ENCODE results near the gene SLIT1. TPM values are rescaled to one million over a fixed set of nuclear protein-coding genes. Genes with fewer than 3 reads are reported as not detected.

The SLIT1 gene
- total RNA-seq, 1 donor: not detected

DNA sequence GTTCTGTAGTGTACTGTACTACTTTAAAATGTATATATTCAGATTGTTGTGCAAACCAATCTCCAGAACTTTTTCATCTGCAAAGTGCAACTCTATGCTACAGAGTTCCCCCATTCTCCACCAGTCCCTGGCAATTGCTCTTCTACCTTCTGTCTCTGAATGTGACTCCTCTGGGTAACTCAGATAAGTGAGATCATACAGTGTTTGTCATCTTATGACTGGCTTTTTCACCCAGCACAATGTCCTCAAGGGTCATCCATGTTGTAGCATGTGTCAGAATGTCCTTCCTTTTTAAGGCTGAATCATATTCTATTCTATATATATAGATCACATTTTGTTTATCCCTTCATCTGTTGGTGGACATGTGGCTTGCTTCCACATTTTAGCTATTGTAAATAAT lies 10.8 kb downstream of the SLIT1 start:
- H3K4me3 ChIP-seq (ENCODE audit: insufficient read depth, low read length): no peak overlapping the region
- DNase-seq (ENCODE audit: insufficient read length, low spot score, missing footprints): no peak
- no peaks in the 10 kb centered on the region for H3K79me2 ChIP-seq (ENCODE audit: insufficient read depth, low read length)
- no peak overlapping the region for H2AFZ ChIP-seq (ENCODE audit: low read length)
- H3K4me1 ChIP-seq (ENCODE audit: insufficient read depth, low read length): no peaks in the 10 kb centered on the region
- H3K27me3 ChIP-seq (ENCODE audit: insufficient read depth, low read length): peaks cover 25% of the 10 kb centered on the region
- H4K20me1 ChIP-seq (ENCODE audit: insufficient read depth, low read length): no peaks in the 10 kb centered on the region
- H3K36me3 ChIP-seq (ENCODE audit: insufficient read depth, low read length): no peaks in the 10 kb centered on the region
- H3K27ac ChIP-seq (ENCODE audit: low read depth, low read length): no peak overlapping the region
- H3K4me2 ChIP-seq (ENCODE audit: insufficient read depth, low read length): no peak overlapping the region
- no peaks in the 10 kb centered on the region for H3K9me3 ChIP-seq (ENCODE audit: low read depth, low read length)
- TF ChIP-seq CTCF (IDR thresholded peaks at IDR 0.05; ENCODE audit: extremely low read depth, low read depth, low read length): no peak

DNA sequence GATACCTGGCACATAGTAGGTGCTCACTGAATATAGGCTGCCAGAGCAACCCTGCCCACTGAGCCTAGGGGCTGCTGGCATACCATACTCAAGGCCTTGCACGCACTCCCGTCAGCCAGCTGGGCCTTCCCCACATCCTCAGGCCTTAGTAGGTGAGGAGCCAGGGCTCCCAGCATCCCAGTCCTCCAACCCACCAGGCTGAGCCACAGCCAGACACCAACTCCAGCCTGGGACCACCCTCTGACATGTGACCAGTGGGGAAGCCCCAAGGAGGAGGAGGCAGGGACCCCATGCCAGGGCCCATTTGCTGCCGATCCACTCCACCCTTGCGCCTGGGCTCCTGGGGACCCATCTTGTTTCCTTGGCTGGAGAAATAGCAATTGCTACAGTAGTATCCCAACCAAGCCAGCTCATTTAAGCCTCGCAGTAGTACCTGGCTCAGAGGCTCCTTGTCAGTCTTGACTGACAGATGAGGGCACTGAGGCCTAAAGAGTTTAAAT lies 11.4 kb downstream of the SLIT1 start:
- no peaks in the 10 kb centered on the region for H3K4me1 ChIP-seq (ENCODE audit: insufficient read depth, low read length)
- H3K27me3 ChIP-seq (ENCODE audit: insufficient read depth, low read length): peaks cover 27% of the 10 kb centered on the region
- H3K9me3 ChIP-seq (ENCODE audit: low read depth, low read length): no peaks in the 10 kb centered on the region
- H3K79me2 ChIP-seq (ENCODE audit: insufficient read depth, low read length): no peaks in the 10 kb centered on the region
- no peak overlapping the region for H2AFZ ChIP-seq (ENCODE audit: low read length)
- no peak overlapping the region for H3K27ac ChIP-seq (ENCODE audit: low read depth, low read length)
- H3K4me3 ChIP-seq (ENCODE audit: insufficient read depth, low read length): no peak overlapping the region
- H4K20me1 ChIP-seq (ENCODE audit: insufficient read depth, low read length): no peaks in the 10 kb centered on the region
- no peak overlapping the region for H3K4me2 ChIP-seq (ENCODE audit: insufficient read depth, low read length)
- DNase-seq (ENCODE audit: insufficient read length, low spot score, missing footprints): no peak
- no peak for TF ChIP-seq CTCF (IDR thresholded peaks at IDR 0.05; ENCODE audit: extremely low read depth, low read depth, low read length)
- no peaks in the 10 kb centered on the region for H3K36me3 ChIP-seq (ENCODE audit: insufficient read depth, low read length)

GRCh38 chr10:97173036-97173435 lies 12.7 kb downstream of the SLIT1 start:
- Histone ChIP-seq H3K4me2 (ENCODE audit: insufficient read depth, low read length) (no peak overlapping the region), H3K9me3 (ENCODE audit: low read depth, low read length) (no peaks in the 10 kb centered on the region), H3K27ac (ENCODE audit: low read depth, low read length) (no peak overlapping the region), H3K4me1 (ENCODE audit: insufficient read depth, low read length) (no peaks in the 10 kb centered on the region), H3K36me3 (ENCODE audit: insufficient read depth, low read length) (no peaks in the 10 kb centered on the region), H3K27me3 (ENCODE audit: insufficient read depth, low read length) (peaks cover 23% of the 10 kb centered on the region), H3K4me3 (ENCODE audit: insufficient read depth, low read length) (no peak overlapping the region), H2AFZ (ENCODE audit: low read length) (no peak overlapping the region), H4K20me1 (ENCODE audit: insufficient read depth, low read length) (no peaks in the 10 kb centered on the region), H3K79me2 (ENCODE audit: insufficient read depth, low read length) (no peaks in the 10 kb centered on the region)
- TF ChIP-seq CTCF (IDR thresholded peaks at IDR 0.05; ENCODE audit: extremely low read depth, low read depth, low read length): no peak
- DNase-seq (ENCODE audit: insufficient read length, low spot score, missing footprints): no peak

DNA sequence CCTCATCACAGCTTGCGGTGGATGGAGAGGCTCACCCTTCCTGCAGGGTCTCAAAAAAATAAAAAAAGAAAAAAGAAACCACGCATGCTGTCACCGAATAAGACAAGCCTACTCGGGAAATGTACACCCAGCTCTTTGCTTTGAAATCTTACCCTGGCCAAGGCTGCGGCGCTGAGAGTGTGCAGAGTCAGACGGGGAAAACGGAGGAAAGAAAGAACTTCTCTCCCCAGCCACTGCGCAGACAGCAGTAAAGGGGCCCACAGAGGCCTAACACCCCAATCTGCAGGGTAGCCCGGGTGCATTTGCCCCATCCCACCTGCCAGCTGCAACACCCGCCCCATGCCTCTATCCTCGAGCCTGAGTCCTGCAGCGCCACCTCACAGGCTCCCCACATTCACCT lies 14.8 kb downstream of the SLIT1 start:
- Histone ChIP-seq H3K9me3 (ENCODE audit: low read depth, low read length) (no peaks in the 10 kb centered on the region), H3K36me3 (ENCODE audit: insufficient read depth, low read length) (no peaks in the 10 kb centered on the region), H3K4me3 (ENCODE audit: insufficient read depth, low read length) (no peak overlapping the region), H3K79me2 (ENCODE audit: insufficient read depth, low read length) (no peaks in the 10 kb centered on the region), H3K27me3 (ENCODE audit: insufficient read depth, low read length) (peaks cover 16% of the 10 kb centered on the region), H3K4me1 (ENCODE audit: insufficient read depth, low read length) (no peaks in the 10 kb centered on the region), H4K20me1 (ENCODE audit: insufficient read depth, low read length) (no peaks in the 10 kb centered on the region), H3K27ac (ENCODE audit: low read depth, low read length) (no peak overlapping the region), H3K4me2 (ENCODE audit: insufficient read depth, low read length) (no peak overlapping the region), H2AFZ (ENCODE audit: low read length) (no peak overlapping the region)
- no peak for TF ChIP-seq CTCF (IDR thresholded peaks at IDR 0.05; ENCODE audit: extremely low read depth, low read depth, low read length)
- no peak for DNase-seq (ENCODE audit: insufficient read length, low spot score, missing footprints)

All from osteoblast (primary cell).